Stimulated activated naive CD4-positive, alpha-beta T cell (primary cell): ENCODE data around the gene CPEB1.
"Not testable (repeated sequence)": the region's sequence is repeated elsewhere in the genome, so short reads cannot be mapped to it uniquely, and the experiment has no call there.

ENCODE experiments used
- DNase-seq, 6 experiments: peaks; one replicate each; lab custom pipeline; 2025; lab: John Stamatoyannopoulos, UW

Gene CPEB1

DNA sequence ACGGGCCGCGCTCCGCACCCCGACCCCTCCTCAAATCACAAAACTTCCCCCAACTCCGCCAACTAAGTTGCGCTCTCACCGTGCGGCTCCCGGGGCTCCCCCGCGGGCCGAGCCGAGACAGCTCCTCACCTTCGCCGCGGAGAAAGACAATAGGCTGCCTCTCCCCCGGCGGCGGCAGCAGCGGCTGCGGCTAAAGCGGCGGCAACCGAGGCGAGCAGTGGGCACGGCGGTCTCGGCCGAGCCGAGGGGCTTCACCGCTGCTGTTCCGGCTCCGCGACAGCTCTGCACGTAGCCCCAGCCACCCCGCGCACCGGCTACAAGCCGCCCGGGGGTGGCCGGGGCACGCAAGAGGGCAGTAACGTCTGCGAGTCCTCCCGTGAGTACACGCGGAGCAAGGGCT lies 133.6 kb downstream of the CPEB1 start:
- not testable (repeated sequence) for DNase-seq

DNA sequence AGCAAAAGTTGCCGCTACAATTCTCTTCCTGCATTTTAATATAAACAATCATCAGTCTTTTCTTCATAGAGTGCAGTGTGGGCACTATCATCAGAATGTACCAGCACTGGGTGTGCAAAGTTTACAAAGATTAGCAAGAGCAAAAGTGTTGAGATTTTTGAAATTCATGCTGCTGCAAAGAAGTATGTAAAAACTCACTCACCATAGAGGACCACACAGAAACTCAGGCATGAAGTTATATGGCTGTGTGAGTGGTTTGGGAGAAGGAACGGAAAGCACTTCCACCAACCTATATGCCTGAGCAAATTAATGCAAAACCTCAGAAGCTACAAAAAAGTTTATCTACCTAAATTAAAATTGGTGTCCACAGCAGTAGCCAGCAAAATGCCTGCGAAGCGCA lies 139.5 kb downstream of the CPEB1 start:
- not testable (repeated sequence) for DNase-seq

GRCh38 chr15:82507087-82507486 lies 140.1 kb downstream of the CPEB1 start:
- DNase-seq = not testable (repeated sequence)

DNA sequence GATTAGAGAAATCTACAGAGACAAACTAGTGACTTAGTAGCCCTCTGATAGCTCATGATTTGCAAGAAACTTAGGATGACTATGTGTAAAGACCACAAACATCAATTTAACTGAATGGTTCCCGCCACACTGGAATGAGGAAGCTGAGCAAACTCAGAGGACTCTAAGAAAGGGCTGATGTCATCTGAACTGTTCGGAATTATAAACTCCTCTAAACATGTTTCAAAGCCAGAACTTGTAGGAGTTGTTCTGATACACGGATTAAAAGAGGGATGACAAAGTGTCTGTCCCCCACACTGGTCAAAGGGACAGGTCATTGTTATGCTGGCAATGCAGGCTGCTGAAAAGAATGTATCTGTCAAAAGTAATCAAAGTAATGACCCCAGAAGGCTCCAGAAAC lies 141.3 kb downstream of the CPEB1 start:
- DNase-seq = not testable (repeated sequence)

GRCh38 chr15:82504074-82504473 lies 143.1 kb downstream of the CPEB1 start:
- DNase-seq = not testable (repeated sequence)

DNA sequence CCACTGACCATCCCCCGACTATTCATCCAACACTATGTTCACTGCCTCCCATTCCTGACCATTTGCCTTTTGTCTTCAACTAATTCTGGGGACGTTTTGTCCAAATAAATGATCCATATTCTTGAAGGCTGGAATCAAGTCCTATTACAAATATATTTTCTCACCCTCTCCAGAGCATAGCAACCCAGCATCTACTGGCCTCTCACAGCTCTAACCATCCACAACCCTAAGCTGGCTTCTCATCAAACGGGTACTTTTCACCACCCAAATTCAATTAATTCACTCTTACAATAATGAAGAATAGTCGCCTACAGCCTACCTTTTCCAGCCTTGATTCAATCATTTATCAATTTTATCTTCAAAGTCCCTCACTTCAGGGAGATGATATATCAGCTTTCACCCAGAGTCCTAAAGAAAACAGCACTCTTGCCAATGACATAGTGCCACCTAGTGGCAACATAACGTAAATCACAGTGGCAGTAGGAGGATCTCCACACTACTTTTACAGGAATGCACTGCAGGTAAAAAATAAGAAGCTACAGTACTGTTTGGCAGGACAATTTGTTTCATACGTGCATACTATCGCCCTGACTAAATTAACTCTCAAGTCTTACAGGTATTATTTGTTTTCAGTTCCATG lies 144.3 kb downstream of the CPEB1 start:
- not testable (repeated sequence) for DNase-seq

DNA sequence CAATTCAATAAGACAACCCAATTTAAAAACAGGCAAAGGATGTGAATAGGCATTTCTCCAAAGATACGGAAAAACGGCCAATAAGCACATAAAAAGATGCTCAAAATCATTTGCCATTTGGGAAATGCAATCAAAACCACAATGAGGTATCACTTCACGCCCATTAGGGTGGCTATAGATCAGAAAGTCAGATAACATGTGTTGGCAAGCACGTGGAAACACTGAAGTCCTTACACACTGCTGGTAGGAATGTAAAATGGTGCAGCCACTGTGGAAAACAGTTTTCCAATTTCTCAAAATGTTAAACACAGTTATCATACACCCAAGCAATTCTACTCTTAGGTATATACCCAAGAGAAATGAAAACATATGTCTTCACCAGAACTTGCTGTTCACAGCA lies 146.4 kb downstream of the CPEB1 start:
- not testable (repeated sequence) for DNase-seq

DNA sequence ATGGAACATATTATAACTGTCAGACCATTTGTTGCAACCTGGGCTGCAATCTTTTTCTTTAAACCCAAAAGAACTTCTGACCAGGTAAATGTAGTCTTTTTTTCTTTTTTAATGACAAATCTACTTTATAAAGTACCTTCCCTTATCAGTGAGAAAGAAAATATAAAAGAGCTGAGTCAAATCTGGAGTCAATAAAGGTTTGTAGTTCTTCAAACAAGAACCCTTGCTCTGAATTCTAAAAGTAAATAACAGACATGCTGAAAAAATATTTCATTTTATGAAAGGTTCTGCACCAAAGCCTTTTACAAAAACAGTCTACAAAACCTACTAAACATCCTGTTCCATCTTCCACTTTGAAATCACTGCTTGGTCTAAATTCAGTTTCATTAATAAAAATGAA lies 149.2 kb downstream of the CPEB1 start:
- DNase-seq = not testable (repeated sequence)
